ENCODE data around the gene CNTNAP2.

The CNTNAP2 gene

GRCh38 chr7:148245381-148245780, 2128.8 kb downstream of the CNTNAP2 start:
- H3K27ac ChIP-seq (ENCODE audit: extremely low read depth, low read depth, low read length), result no peak overlapping the region
- H3K9me3 ChIP-seq (ENCODE audit: control insufficient read depth, insufficient read depth, low read depth, low read length), result no peaks in the 10 kb centered on the region
- no peaks in the 10 kb centered on the region for H3K36me3 ChIP-seq (ENCODE audit: control insufficient read depth in 2 of 2, insufficient read depth in 1 of 2, low read length in 2 of 2)
- no peaks in the 10 kb centered on the region for H3K4me1 ChIP-seq (ENCODE audit: control insufficient read depth, insufficient read depth, low read length)
- H3K4me3 ChIP-seq (ENCODE audit: low read depth, low read length), result no peak overlapping the region
- POLR2A ChIA-PET, result no interaction called here
- CTCF ChIA-PET, result interaction anchor here (2.3 kb wide), 1 partner anchor 18 kb away, joined by 10 read pairs; no protein-coding TSS in a partner anchor
- TF ChIP-seq ZNF37A (tag by site-specific recombination; IDR thresholded peaks at IDR 0.05) (no peak), ZNF23 (tag by site-specific recombination; IDR thresholded peaks at IDR 0.05; ENCODE audit: borderline replicate concordance) (no peak), ZNF426 (tag by site-specific recombination; IDR thresholded peaks at IDR 0.05) (no peak), BCL11A (tag by site-specific recombination; IDR thresholded peaks at IDR 0.05; ENCODE audit: low read depth) (no peak), ZNF146 (tag by site-specific recombination; IDR thresholded peaks at IDR 0.05) (no peak), ZSCAN30 (tag by site-specific recombination; IDR thresholded peaks at IDR 0.05) (no peak), ZNF138 (tag by site-specific recombination; IDR thresholded peaks at IDR 0.05; ENCODE audit: borderline replicate concordance) (no peak), ZNF707 (tag by site-specific recombination; IDR thresholded peaks at IDR 0.05) (no peak), ZNF239 (tag by site-specific recombination; IDR thresholded peaks at IDR 0.05) (no peak), ZNF596 (tag by site-specific recombination; IDR thresholded peaks at IDR 0.05) (no peak), ZFHX2 (tag by site-specific recombination; conservative IDR thresholded peaks at IDR 0.05) (no peak)
- TF ChIP-seq, protein P1, sequence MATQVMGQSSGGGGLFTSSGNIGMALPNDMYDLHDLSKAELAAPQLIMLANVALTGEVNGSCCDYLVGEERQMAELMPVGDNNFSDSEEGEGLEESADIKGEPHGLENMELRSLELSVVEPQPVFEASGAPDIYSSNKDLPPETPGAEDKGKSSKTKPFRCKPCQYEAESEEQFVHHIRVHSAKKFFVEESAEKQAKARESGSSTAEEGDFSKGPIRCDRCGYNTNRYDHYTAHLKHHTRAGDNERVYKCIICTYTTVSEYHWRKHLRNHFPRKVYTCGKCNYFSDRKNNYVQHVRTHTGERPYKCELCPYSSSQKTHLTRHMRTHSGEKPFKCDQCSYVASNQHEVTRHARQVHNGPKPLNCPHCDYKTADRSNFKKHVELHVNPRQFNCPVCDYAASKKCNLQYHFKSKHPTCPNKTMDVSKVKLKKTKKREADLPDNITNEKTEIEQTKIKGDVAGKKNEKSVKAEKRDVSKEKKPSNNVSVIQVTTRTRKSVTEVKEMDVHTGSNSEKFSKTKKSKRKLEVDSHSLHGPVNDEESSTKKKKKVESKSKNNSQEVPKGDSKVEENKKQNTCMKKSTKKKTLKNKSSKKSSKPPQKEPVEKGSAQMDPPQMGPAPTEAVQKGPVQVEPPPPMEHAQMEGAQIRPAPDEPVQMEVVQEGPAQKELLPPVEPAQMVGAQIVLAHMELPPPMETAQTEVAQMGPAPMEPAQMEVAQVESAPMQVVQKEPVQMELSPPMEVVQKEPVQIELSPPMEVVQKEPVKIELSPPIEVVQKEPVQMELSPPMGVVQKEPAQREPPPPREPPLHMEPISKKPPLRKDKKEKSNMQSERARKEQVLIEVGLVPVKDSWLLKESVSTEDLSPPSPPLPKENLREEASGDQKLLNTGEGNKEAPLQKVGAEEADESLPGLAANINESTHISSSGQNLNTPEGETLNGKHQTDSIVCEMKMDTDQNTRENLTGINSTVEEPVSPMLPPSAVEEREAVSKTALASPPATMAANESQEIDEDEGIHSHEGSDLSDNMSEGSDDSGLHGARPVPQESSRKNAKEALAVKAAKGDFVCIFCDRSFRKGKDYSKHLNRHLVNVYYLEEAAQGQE (tag by site-specific recombination; IDR thresholded peaks at IDR 0.05), result no peak

- no peaks in the 10 kb centered on the region for H3K9me3 ChIP-seq (ENCODE audit: control insufficient read depth, insufficient read depth, low read depth, low read length)
- POLR2A ChIA-PET, result no interaction called here
- CTCF ChIA-PET, result no interaction called here
- no peaks in the 10 kb centered on the region for H3K4me1 ChIP-seq (ENCODE audit: control insufficient read depth, insufficient read depth, low read length)
- no peak overlapping the region for H3K27ac ChIP-seq (ENCODE audit: extremely low read depth, low read depth, low read length)
- H3K36me3 ChIP-seq (ENCODE audit: control insufficient read depth in 2 of 2, insufficient read depth in 1 of 2, low read length in 2 of 2), result no peaks in the 10 kb centered on the region
- no peak for TF ChIP-seq ZNF600 (tag by site-specific recombination; IDR thresholded peaks at IDR 0.05)
- TF ChIP-seq ZNF792 (tag by site-specific recombination; IDR thresholded peaks at IDR 0.05), result no peak
- TF ChIP-seq ZNF366 (tag by site-specific recombination; conservative IDR thresholded peaks at IDR 0.05), result no peak
- no peak for TF ChIP-seq ZNF530 (tag by site-specific recombination; IDR thresholded peaks at IDR 0.05; ENCODE audit: low read depth)
- TF ChIP-seq ZNF174 (tag by site-specific recombination; IDR thresholded peaks at IDR 0.05), result no peak
- TF ChIP-seq ZIC2 (tag by site-specific recombination; IDR thresholded peaks at IDR 0.05), result no peak
- no peak for TF ChIP-seq SCRT2 (tag by site-specific recombination; IDR thresholded peaks at IDR 0.05)
- TF ChIP-seq MEIS1 (CRISPR knock-in tag; IDR thresholded peaks at IDR 0.05; ENCODE audit: borderline replicate concordance), result no peak
- no peak for TF ChIP-seq ZNF626 (tag by site-specific recombination; IDR thresholded peaks at IDR 0.05)
- no peak for TF ChIP-seq ZNF114 (tag by site-specific recombination; IDR thresholded peaks at IDR 0.05)
- TF ChIP-seq, protein P2, sequence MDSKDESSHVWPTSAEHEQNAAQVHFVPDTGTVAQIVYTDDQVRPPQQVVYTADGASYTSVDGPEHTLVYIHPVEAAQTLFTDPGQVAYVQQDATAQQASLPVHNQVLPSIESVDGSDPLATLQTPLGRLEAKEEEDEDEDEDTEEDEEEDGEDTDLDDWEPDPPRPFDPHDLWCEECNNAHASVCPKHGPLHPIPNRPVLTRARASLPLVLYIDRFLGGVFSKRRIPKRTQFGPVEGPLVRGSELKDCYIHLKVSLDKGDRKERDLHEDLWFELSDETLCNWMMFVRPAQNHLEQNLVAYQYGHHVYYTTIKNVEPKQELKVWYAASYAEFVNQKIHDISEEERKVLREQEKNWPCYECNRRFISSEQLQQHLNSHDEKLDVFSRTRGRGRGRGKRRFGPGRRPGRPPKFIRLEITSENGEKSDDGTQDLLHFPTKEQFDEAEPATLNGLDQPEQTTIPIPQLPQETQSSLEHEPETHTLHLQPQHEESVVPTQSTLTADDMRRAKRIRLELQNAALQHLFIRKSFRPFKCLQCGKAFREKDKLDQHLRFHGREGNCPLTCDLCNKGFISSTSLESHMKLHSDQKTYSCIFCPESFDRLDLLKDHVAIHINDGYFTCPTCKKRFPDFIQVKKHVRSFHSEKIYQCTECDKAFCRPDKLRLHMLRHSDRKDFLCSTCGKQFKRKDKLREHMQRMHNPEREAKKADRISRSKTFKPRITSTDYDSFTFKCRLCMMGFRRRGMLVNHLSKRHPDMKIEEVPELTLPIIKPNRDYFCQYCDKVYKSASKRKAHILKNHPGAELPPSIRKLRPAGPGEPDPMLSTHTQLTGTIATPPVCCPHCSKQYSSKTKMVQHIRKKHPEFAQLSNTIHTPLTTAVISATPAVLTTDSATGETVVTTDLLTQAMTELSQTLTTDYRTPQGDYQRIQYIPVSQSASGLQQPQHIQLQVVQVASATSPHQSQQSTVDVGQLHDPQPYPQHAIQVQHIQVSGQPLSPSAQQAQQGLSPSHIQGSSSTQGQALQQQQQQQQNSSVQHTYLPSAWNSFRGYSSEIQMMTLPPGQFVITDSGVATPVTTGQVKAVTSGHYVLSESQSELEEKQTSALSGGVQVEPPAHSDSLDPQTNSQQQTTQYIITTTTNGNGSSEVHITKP (tag by site-specific recombination; IDR thresholded peaks at IDR 0.05), result no peak
- TF ChIP-seq ZNF157 (tag by site-specific recombination; IDR thresholded peaks at IDR 0.05), result no peak
- no peak for TF ChIP-seq ZNF423 (tag by site-specific recombination; IDR thresholded peaks at IDR 0.05)
- TF ChIP-seq, protein P3, sequence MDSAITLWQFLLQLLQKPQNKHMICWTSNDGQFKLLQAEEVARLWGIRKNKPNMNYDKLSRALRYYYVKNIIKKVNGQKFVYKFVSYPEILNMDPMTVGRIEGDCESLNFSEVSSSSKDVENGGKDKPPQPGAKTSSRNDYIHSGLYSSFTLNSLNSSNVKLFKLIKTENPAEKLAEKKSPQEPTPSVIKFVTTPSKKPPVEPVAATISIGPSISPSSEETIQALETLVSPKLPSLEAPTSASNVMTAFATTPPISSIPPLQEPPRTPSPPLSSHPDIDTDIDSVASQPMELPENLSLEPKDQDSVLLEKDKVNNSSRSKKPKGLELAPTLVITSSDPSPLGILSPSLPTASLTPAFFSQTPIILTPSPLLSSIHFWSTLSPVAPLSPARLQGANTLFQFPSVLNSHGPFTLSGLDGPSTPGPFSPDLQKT (IDR thresholded peaks at IDR 0.05; ENCODE audit: borderline replicate concordance, low read depth, low read length), result no peak
- TF ChIP-seq ZNF140 (tag by site-specific recombination; IDR thresholded peaks at IDR 0.05), result no peak
- TF ChIP-seq ZSCAN4 (tag by site-specific recombination; IDR thresholded peaks at IDR 0.05), result no peak
- TF ChIP-seq ZNF146 (tag by site-specific recombination; IDR thresholded peaks at IDR 0.05), result no peak
- H3K4me3 ChIP-seq (ENCODE audit: low read depth, low read length), result no peak overlapping the region
Observed at GRCh38 chr7:148253629-148254028, 2137.0 kb downstream of the CNTNAP2 start.
